Measurements from ENCODE around the gene RELN. TPM values are rescaled to one million over a fixed set of nuclear protein-coding genes. Genes with fewer than 3 reads are reported as not detected.

RELN gene
- total RNA-seq, 1 donor from 2014 or later: 5.7 TPM

- Mint-ChIP-seq H3K9me3 (ENCODE audit: unreplicated experiment) (peaks cover 5% of the 10 kb centered on the region), H3K27ac (ENCODE audit: unreplicated experiment) (peak overlapping the region; percentile 36), H3K4me1 (ENCODE audit: low read depth, unreplicated experiment) (peaks cover 44% of the 10 kb centered on the region), H3K4me3 (ENCODE audit: unreplicated experiment) (peak overlapping the region; percentile 3), H3K27me3 (ENCODE audit: unreplicated experiment) (peaks cover 4% of the 10 kb centered on the region), H3K36me3 (ENCODE audit: unreplicated experiment) (no peaks in the 10 kb centered on the region)
- DNase-seq: no peak
- TF ChIP-seq, protein P1, sequence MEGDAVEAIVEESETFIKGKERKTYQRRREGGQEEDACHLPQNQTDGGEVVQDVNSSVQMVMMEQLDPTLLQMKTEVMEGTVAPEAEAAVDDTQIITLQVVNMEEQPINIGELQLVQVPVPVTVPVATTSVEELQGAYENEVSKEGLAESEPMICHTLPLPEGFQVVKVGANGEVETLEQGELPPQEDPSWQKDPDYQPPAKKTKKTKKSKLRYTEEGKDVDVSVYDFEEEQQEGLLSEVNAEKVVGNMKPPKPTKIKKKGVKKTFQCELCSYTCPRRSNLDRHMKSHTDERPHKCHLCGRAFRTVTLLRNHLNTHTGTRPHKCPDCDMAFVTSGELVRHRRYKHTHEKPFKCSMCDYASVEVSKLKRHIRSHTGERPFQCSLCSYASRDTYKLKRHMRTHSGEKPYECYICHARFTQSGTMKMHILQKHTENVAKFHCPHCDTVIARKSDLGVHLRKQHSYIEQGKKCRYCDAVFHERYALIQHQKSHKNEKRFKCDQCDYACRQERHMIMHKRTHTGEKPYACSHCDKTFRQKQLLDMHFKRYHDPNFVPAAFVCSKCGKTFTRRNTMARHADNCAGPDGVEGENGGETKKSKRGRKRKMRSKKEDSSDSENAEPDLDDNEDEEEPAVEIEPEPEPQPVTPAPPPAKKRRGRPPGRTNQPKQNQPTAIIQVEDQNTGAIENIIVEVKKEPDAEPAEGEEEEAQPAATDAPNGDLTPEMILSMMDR (IDR thresholded peaks at IDR 0.05; ENCODE audit: partially characterized antibody, unreplicated experiment): no peak
Observed at GRCh38 chr7:103712991-103713778, 276.3 kb downstream of the RELN start.

GRCh38 chr7:103711413-103711812, 278.0 kb downstream of the RELN start:
- no peak overlapping the region for H3K27ac Mint-ChIP-seq (ENCODE audit: unreplicated experiment)
- peaks cover 5% of the 10 kb centered on the region for H3K9me3 Mint-ChIP-seq (ENCODE audit: unreplicated experiment)
- peaks cover 4% of the 10 kb centered on the region for H3K27me3 Mint-ChIP-seq (ENCODE audit: unreplicated experiment)
- DNase-seq: no peak
- TF ChIP-seq, protein P1 (IDR thresholded peaks at IDR 0.05; ENCODE audit: partially characterized antibody, unreplicated experiment): no peak
- H3K36me3 Mint-ChIP-seq (ENCODE audit: unreplicated experiment): no peaks in the 10 kb centered on the region
- H3K4me3 Mint-ChIP-seq (ENCODE audit: unreplicated experiment): no peak overlapping the region
- H3K4me1 Mint-ChIP-seq (ENCODE audit: low read depth, unreplicated experiment): peaks cover 35% of the 10 kb centered on the region

GRCh38 chr7:103710247-103710646, 279.2 kb downstream of the RELN start:
- no peaks in the 10 kb centered on the region for H3K27me3 Mint-ChIP-seq (ENCODE audit: unreplicated experiment)
- no peaks in the 10 kb centered on the region for H3K36me3 Mint-ChIP-seq (ENCODE audit: unreplicated experiment)
- H3K9me3 Mint-ChIP-seq (ENCODE audit: unreplicated experiment): peaks cover under 1% of the 10 kb centered on the region
- TF ChIP-seq, protein P1 (IDR thresholded peaks at IDR 0.05; ENCODE audit: partially characterized antibody, unreplicated experiment): no peak
- H3K4me1 Mint-ChIP-seq (ENCODE audit: low read depth, unreplicated experiment): peaks cover 23% of the 10 kb centered on the region
- no peak overlapping the region for H3K27ac Mint-ChIP-seq (ENCODE audit: unreplicated experiment)
- no peak overlapping the region for H3K4me3 Mint-ChIP-seq (ENCODE audit: unreplicated experiment)
- DNase-seq: no peak

- DNase-seq: no peak
- peaks cover 2% of the 10 kb centered on the region for H3K27me3 Mint-ChIP-seq (ENCODE audit: unreplicated experiment)
Observed at GRCh38 chr7:103706805-103707204, 282.7 kb downstream of the RELN start.

DNA sequence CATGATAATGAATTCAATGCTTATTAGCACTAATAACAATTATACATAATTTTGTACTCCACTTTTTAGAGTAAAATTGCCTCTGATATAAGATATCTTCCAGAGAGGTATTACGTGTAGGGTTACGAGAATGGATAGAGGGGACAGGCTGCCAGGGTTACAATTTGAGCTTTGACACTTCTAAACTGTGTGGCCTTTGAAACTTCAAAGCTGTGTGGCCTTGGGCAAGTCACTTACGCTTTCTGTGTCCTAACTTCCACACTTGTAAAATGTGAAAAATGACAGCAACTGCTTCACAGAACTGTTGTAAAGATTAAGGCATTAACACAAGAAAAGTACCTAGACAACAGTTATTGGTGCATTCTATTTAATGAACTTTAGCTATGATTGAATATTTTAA, 283.9 kb downstream of the RELN start:
- H3K9me3 Mint-ChIP-seq (ENCODE audit: unreplicated experiment): no peaks in the 10 kb centered on the region
- DNase-seq: no peak
- H3K4me1 Mint-ChIP-seq (ENCODE audit: low read depth, unreplicated experiment): peaks cover 6% of the 10 kb centered on the region
- H3K27me3 Mint-ChIP-seq (ENCODE audit: unreplicated experiment): peaks cover 2% of the 10 kb centered on the region
- no peak overlapping the region for H3K27ac Mint-ChIP-seq (ENCODE audit: unreplicated experiment)
- no peaks in the 10 kb centered on the region for H3K36me3 Mint-ChIP-seq (ENCODE audit: unreplicated experiment)
- H3K4me3 Mint-ChIP-seq (ENCODE audit: unreplicated experiment): no peak overlapping the region
- TF ChIP-seq, protein P1 (IDR thresholded peaks at IDR 0.05; ENCODE audit: partially characterized antibody, unreplicated experiment): no peak

More at GRCh38 chr7:103706805-103707204, 282.7 kb downstream of the RELN start:
- Mint-ChIP-seq H3K9me3 (ENCODE audit: unreplicated experiment) (no peaks in the 10 kb centered on the region), H3K4me3 (ENCODE audit: unreplicated experiment) (no peak overlapping the region), H3K36me3 (ENCODE audit: unreplicated experiment) (no peaks in the 10 kb centered on the region), H3K4me1 (ENCODE audit: low read depth, unreplicated experiment) (peaks cover 6% of the 10 kb centered on the region), H3K27ac (ENCODE audit: unreplicated experiment) (no peak overlapping the region)
- TF ChIP-seq, protein P1 (IDR thresholded peaks at IDR 0.05; ENCODE audit: partially characterized antibody, unreplicated experiment): no peak

All from glutamatergic neuron (in vitro differentiated cells).